ENCODE data around the gene MEGF9.

GRCh38 chr9:120603010-120603409 is 111.3 kb downstream of the MEGF9 start:
- TF ChIP-seq CTCF (IDR thresholded peaks at IDR 0.05; ENCODE audit: insufficient read depth, low read length, poor library complexity, severe bottlenecking) (no peak), EZH2phosphoT487 (conservative IDR thresholded peaks at IDR 0.05; ENCODE audit: low read length) (no peak)

Measured in SU-DHL-6 (cell line).